Breast epithelium (tissue), 3 donors: ENCODE data around the gene C6orf136.

Source experiments
- CTCF ChIP-seq, 3 donors: fragments of 450-650 bp; IDR thresholded peaks; one replicate each; pipeline ENCODE4 v1.5.1; 2016 to 2017; ENCODE audit warnings: antibody characterized with exemption in 3 of 3, mild to moderate bottlenecking in 3 of 3, moderate library complexity in 3 of 3
- POLR2A ChIP-seq: fragments of 450-650 bp; IDR thresholded peaks from one replicate; pipeline ENCODE4 v1.6.1; 2016; ENCODE audit warnings: antibody characterized with exemption, mild to moderate bottlenecking, moderate library complexity
- POLR2AphosphoS5 ChIP-seq, 3 donors: sonication (generic); formaldehyde crosslinking; IDR thresholded peaks; one replicate each; pipeline ENCODE4 v1.6.1; 2017; ENCODE audit warnings: antibody characterized with exemption in 3 of 3

- TF ChIP-seq POLR2A (no peak), CTCF (IDR thresholded peaks at IDR 0.05) (no peak), POLR2AphosphoS5 (IDR thresholded peaks at IDR 0.05) (no peak)
Measured at GRCh38 chr6:30657454-30657853, 10.5 kb downstream of the C6orf136 start.
